Stomach (tissue), 4 donors: ENCODE measurements around the gene KCNJ5.

Experiments used
- EP300 ChIP-seq: sonication (generic); formaldehyde crosslinking; IDR thresholded peaks from one replicate; pipeline ENCODE4 v1.6.1; 2017; ENCODE audit warnings: antibody characterized with exemption
- POLR2A ChIP-seq, 4 donors: fragments of 450-650 bp; IDR thresholded peaks; one replicate each; pipeline ENCODE4 v1.6.1; 2016; ENCODE audit warnings: antibody characterized with exemption in 4 of 4, control low read depth in 2 of 4, mild to moderate bottlenecking in 1 of 4, moderate library complexity in 1 of 4
- TF ChIP-seq, protein P1 (sequence below), 7 experiments: fragments of 450-650 bp in 4 of 7; fragments of 200-600 bp in 3 of 7; sonication (generic) in 3 of 7; IDR thresholded peaks; one replicate each; pipeline ENCODE4 v1.5.1; 2016 to 2019; ENCODE audit warnings: antibody characterized with exemption in 7 of 7, control low read depth in 2 of 7, mild to moderate bottlenecking in 1 of 7

DNA sequence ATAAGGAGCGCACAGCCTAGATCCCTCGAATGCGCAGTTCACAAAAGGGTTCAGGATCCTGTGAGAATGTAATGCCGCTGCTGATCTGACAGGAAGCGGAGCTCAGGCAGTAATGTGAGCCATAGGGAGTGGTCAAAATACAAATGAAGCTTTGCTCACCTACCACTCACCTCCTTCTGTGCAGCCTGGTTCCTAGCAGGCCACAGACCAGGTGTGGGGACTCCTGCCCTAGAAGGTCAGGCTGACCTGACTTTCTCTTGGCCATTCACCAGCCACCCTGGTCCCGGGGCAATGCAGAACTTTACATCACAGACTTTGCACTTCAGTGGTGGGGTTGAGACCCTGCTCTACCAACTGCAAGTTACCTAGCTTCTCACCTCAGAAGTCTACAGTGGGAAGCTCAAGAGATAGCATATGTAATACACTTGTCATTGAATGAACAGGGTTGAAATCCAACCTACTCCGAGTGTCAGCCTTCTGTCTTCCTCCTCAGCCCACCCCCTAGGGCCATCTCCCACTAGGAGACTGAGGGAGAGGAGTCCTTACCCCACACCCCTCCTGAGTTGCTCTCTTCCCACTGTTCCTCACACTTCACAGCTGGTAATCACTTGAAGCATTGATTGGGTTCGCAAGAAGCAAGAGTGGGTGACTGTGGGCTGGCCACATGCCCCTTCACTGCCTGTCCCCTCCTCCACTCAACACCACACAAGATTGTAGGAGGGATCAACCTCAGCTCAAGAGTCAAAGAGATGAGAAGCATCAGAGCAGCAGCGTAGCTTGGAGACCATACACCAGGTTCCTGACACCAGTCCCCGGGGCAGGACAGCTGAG lies 22.1 kb upstream of the KCNJ5 start:
- TF ChIP-seq, protein P1, sequence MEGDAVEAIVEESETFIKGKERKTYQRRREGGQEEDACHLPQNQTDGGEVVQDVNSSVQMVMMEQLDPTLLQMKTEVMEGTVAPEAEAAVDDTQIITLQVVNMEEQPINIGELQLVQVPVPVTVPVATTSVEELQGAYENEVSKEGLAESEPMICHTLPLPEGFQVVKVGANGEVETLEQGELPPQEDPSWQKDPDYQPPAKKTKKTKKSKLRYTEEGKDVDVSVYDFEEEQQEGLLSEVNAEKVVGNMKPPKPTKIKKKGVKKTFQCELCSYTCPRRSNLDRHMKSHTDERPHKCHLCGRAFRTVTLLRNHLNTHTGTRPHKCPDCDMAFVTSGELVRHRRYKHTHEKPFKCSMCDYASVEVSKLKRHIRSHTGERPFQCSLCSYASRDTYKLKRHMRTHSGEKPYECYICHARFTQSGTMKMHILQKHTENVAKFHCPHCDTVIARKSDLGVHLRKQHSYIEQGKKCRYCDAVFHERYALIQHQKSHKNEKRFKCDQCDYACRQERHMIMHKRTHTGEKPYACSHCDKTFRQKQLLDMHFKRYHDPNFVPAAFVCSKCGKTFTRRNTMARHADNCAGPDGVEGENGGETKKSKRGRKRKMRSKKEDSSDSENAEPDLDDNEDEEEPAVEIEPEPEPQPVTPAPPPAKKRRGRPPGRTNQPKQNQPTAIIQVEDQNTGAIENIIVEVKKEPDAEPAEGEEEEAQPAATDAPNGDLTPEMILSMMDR (IDR thresholded peaks at IDR 0.05) = no peak
- TF ChIP-seq EP300 (no peak), POLR2A (IDR thresholded peaks at IDR 0.05) (no peak)
